ENCODE data around the gene DYNC1I1.

DNA sequence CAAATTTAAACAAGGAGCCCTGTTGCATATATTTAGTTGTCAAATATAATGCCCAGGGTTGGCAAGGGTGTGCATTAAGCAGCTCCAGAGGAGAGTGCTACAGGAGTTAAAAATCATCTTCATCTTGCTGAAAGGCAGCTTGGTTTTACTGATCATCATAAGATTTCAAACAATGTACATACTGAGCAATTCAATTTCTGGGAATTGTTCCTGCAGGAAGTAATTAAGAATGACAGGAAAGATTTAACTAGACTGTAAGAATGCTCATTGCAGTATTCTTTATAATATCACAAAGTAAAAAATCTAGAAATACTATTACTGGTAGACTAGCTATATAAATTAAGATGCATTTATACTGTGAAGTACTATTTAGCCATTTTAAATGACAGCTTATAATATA, 153.6 kb downstream of the DYNC1I1 start:
- TF ChIP-seq CTCF (conservative IDR thresholded peaks at IDR 0.05; ENCODE audit: low read depth, low read length) (no peak), EZH2 (IDR thresholded peaks at IDR 0.05; ENCODE audit: borderline replicate concordance, low read depth, low read length, poor library complexity, severe bottlenecking) (no peak)

Data from A673 (cell line).